Epithelial cell of alveolus of lung (primary cell): ENCODE measurements around the gene ACTL6B. TPM values are rescaled to one million over a fixed set of nuclear protein-coding genes. Genes with fewer than 3 reads are reported as not detected.

Experiments used
- total RNA-seq: library from RNA; depleted of rRNA; stranded (reverse); fragments of >200 nt; gene quantifications from 2 replicates; pipeline ENCODE4 v1.2.1, GENCODE V29; 2015

Gene ACTL6B
- not detected in 2 replicates for total RNA-seq

DNA sequence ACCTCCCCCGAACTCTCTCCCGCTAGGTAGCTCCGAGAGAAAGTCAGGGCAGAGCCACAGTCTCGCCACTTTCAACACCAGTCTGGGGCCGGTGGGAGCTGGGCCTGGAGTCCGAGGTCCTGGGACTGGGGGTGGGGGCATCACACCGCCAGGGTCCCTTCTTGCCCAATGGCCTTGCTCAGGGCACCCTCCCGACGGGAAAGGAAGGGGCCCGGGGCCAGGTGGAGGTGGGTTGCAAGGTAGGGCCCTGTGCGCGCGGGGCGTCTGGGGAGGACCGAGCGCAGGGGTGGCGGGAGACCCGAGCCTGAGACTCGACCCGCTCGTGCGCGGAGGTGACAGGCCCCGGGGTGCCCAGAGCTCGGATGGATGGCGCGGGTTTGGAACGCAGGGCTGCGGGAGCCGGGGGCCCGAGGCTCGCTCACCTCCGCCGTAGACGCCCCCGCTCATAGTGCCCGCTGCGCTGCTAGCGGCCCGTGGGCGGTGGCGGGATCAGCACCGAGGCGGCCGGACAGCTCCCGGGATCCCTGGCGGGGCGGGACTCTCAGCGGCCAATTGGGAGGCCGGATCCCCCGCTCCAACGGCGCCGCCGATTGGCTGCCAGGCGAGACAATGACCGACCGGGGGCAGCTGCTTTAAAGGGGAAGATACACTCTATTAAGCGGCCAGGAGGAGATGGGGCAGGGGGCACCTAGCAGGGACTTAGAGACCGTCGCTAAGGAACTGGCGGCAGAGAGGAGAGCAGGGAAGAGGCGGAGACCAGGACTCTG is at the start of gene ACTL6B:
TSS of gene ACTL6B (minus strand) at position 541 of the 767 bp plus-strand sequence. CDS start at position 447, 94 bp downstream.

DNA sequence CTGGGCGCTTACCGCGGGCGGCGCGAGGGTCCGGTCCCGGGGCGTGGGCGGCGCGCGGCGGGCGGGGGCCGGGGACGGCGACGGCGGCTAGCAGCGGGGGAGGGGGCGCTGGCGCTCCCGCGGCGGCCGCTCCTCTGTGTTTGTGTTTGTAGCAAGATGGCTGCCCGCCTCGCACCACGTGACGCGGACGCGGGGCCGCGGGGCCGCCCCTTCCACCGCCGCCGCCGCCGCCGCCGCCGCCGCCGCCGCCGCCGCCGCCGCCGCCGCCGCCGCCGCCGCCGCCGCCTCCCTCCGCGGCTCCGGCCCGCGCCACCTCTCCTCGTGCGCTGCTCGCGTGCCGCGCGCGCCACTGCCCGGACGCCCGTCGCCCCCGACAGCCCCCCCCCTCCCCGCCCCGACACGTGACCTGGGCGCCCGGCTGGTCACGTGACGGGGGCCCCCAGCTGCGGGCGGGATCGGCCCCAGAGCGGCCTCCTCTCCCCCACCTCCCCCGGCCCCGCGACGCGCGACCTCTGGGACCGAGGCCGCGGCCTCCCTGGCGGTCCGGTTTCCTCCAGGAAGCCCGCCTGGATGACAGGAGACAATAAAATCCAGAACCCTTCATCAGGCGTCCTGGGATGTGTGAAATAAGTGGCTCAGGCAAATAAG is 38.0 kb upstream of the ACTL6B start, which contains the start of gene GIGYF1:
TSS of gene GIGYF1 (minus strand) at position 153 of the 648 bp plus-strand sequence. CDS start 6,012 bp downstream, outside the sequence.

DNA sequence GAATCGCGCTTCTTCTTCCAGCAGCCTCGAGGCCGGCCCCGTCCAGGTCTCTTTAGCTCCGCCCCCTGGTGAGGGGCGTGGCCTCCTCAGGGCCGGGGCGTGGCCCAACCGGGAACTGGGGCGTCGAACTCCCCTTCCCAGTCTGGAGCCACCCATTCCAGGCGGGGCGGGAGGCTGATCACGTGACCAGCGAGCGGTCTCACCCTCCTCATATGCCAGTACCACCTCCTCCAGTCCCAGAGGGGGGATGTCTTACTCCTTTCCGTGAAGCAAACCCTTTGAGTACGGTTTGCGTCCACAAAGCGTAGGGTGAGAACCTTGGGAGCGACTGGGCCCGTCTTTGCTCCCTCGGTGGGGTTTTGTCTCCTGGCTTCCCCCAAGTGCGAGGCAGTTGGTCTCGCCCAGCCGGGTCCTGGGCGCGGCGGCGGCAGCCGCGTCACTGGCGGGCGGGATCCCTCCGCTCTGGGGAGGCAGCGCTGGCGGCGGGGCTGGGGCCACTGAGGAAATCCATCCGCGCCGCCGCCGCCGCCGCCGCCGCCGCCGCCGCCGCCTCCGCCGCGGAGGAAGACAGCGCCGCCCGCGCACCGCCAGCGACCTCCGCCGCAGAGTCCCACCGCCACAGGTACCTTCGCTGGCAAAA is 17.2 kb upstream of the ACTL6B start, which contains the start of gene GNB2:
TSS of gene GNB2 (plus strand) at position 439 of the 640 bp plus-strand sequence. CDS start 2,526 bp downstream, outside the sequence.

DNA sequence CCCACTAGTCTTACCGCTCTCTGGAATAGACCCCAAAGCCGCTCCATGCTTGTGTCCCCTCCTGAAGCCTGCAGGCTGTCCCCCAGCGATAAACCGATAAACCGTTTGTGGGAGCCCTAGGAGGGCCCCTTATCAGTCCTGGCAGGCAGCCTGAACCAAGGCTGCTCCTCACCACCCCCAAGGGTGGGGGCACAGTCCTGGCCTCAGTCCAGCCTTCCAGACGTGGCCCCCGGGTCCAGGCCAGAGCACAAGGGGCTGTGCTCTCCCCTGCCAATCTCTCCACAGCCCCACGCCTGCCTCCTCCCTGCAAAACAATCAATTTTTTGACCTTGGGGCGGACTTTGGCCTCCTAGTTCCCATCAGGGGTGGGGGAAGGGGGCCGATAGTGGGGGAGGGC is 14.8 kb downstream of the ACTL6B start, which contains the start of gene TFR2:
TSS of gene TFR2 (minus strand) at position 90 of the 397 bp plus-strand sequence. CDS start at position 47, 43 bp downstream.

DNA sequence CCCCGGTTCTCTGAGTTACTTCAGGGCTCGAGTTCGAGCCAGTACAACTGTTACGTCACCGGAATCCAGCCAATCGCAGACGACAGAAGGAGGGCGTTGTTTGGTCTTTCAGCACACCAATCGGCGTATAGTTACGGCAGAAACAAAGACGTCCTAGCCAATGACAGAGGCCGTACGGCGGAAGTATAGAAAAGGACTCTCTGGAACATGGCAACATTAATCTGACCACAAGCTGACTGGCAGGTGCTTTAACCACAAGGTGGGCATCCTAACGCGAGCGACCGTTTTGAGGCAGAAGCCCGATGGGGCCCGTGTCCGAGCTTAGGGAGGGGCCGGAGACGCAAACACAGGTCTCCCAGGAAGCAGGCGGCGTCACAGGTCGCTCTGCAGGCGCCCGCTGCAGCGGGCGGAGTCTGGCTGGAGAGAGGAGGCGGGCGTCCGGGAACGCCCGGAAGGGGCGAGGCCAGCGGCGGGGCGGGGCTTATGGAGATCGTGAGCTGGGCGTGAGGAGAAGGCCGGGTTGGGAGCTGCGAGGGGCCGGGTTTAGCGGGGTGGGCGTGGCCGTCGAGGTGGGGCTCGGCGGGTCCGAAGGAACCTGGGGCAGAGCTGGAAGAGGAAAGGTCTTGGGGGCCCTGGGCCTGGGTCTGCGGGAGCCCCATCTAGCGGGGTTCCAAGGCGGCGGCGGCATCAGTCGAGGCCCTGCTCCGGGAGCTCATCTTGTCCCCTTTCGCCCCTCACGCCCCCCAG is 44.1 kb downstream of the ACTL6B start, which contains the start of gene MOSPD3:
TSS of gene MOSPD3 (plus strand) at position 558 of the 747 bp plus-strand sequence. CDS start 252 bp downstream, outside the sequence.

Other genes with a start within 250 kb of the ACTL6B start
- gene ZCWPW1, start 227.7 kb downstream of the ACTL6B start, total RNA-seq = 0.52 and 1.8 TPM in 2 replicates
- gene MEPCE, start 226.6 kb downstream of the ACTL6B start, total RNA-seq = 27.7 and 35.9 TPM in 2 replicates
- 15.6 and 33.1 TPM in 2 replicates for gene PPP1R35, start 220.0 kb downstream of the ACTL6B start, total RNA-seq
- gene SPACDR, start 192.2 kb downstream of the ACTL6B start, total RNA-seq = not detected in 2 replicates
- 35.6 and 79.0 TPM in 2 replicates for gene TSC22D4, start 177.2 kb downstream of the ACTL6B start, total RNA-seq
- gene NYAP1, start 172.5 kb downstream of the ACTL6B start, total RNA-seq = 2.2 and 10.5 TPM in 2 replicates
- gene AGFG2, start 117.2 kb downstream of the ACTL6B start, total RNA-seq = 6.6 and 16.9 TPM in 2 replicates
- 1.5 TPM in 1 of 2 replicates, not detected in the other for gene SAP25, start 82.5 kb downstream of the ACTL6B start, total RNA-seq
- gene LRCH4, start 70.3 kb downstream of the ACTL6B start, total RNA-seq = 36.5 and 119 TPM in 2 replicates
- gene FBXO24, start 70.1 kb downstream of the ACTL6B start, total RNA-seq = 0.65 and 2.9 TPM in 2 replicates
- 351 and 978 TPM in 2 replicates for gene PCOLCE, start 54.1 kb downstream of the ACTL6B start, total RNA-seq
- gene MOSPD3, start 43.9 kb downstream of the ACTL6B start, total RNA-seq = 18.2 and 23.9 TPM in 2 replicates
- 0.64 and 1.6 TPM in 2 replicates for gene TFR2, start 14.9 kb downstream of the ACTL6B start, total RNA-seq
- gene GNB2, start 17.3 kb upstream of the ACTL6B start, total RNA-seq = 283 and 312 TPM in 2 replicates
- gene GIGYF1, start 37.8 kb upstream of the ACTL6B start, total RNA-seq = 7.9 and 20.5 TPM in 2 replicates
- gene POP7, start 49.7 kb upstream of the ACTL6B start, total RNA-seq = 29.5 and 44.6 TPM in 2 replicates
- gene EPO, start 64.0 kb upstream of the ACTL6B start, total RNA-seq = 0.48 TPM in 1 of 2 replicates, not detected in the other
- not detected in 2 replicates for gene ZAN, start 77.1 kb upstream of the ACTL6B start, total RNA-seq
- gene EPHB4, start 171.1 kb upstream of the ACTL6B start, total RNA-seq = 48.5 and 62.8 TPM in 2 replicates
- 16.4 and 23.3 TPM in 2 replicates for gene SLC12A9, start 196.3 kb upstream of the ACTL6B start, total RNA-seq
- gene TRIP6, start 210.9 kb upstream of the ACTL6B start, total RNA-seq = 103 and 127 TPM in 2 replicates
- 68.9 and 79.0 TPM in 2 replicates for gene SRRT, start 218.7 kb upstream of the ACTL6B start, total RNA-seq
- gene UFSP1, start 233.3 kb upstream of the ACTL6B start, total RNA-seq = 3.5 and 9.4 TPM in 2 replicates
- 1.7 and 3.7 TPM in 2 replicates for gene ACHE, start 239.4 kb upstream of the ACTL6B start, total RNA-seq